AML-193 (cell line): ENCODE results near the gene OLFML3.

Experiments used
- DNase-seq, 2 experiments: peaks; one replicate each; lab custom pipeline; 2025; lab: John Stamatoyannopoulos, UW

The OLFML3 gene

GRCh38 chr1:114025609-114026401, 46.5 kb downstream of the OLFML3 start:
- no peak for DNase-seq

DNA sequence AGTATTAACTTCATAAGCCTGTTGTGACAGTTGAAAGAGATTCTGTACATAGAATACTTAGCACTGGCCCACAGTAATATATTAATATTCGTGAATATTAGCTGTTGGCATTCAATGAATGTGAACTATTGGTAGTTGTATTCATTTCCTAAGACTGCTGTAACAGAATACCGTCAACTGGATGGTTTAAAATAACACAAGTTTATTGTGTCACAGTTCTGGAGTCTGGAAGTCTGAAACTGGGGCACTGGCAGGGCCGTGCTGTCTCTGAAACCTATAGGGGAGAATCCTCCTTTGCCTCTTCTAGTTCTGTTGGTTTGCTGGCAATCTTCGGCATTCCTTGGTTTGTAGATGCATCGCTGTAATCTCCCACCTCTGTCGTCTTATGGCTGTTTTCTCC, 47.5 kb downstream of the OLFML3 start:
- DNase-seq, result no peak
